ENCODE data around the gene PTPRJ. TPM values are rescaled to one million over a fixed set of nuclear protein-coding genes. Genes with fewer than 3 reads are reported as not detected.

PTPRJ gene
- polyA plus RNA-seq, 3 donors = 10.0 to 36.4 (median 14.6) TPM

DNA sequence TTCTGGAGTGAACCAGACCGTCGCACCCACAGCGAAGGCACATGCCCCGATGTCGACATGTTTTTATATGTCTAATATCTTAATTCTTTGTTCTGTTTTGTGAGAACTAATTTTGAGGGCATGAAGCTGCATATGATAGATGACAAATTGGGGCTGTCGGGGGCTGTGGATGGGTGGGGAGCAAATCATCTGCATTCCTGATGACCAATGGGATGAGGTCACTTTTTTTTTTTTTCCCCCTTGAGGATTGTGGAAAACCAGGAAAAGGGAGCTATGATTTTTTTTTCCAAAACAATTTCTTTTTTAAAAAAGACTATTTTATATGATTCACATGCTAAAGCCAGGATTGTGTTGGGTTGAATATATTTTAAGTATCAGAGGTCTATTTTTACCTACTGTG is 187.0 kb downstream of the PTPRJ start:
- H2AFZ ChIP-seq (ENCODE audit: insufficient read depth, low read depth, low read length, poor library complexity, severe bottlenecking) = no peak overlapping the region
- WGBS (ENCODE audit: insufficient coverage) = 100% methylated on average over 5 of the region's 6 CpGs
- DNase-seq = no peak
- H3K9ac ChIP-seq (ENCODE audit: insufficient read depth, low read length, poor library complexity, severe bottlenecking) = no peak overlapping the region
- Mint-ChIP-seq H3K27ac (no peak overlapping the region), H3K36me3 (peaks cover 67 to 80% of the 10 kb centered on the region in 2 donors), H3K9me3 (peaks cover 0 to 2% (median 0%) of the 10 kb centered on the region in 7 donors), H3K4me3 (no peak overlapping the region), H3K27me3 (ENCODE audit: low read depth in 3 of 3) (no peaks in the 10 kb centered on the region), H3K4me1 (peaks cover 28% of the 10 kb centered on the region)
- no peaks in the 10 kb centered on the region for H3K79me2 ChIP-seq (ENCODE audit: insufficient read depth, low read length)
- TF ChIP-seq, protein P1, sequence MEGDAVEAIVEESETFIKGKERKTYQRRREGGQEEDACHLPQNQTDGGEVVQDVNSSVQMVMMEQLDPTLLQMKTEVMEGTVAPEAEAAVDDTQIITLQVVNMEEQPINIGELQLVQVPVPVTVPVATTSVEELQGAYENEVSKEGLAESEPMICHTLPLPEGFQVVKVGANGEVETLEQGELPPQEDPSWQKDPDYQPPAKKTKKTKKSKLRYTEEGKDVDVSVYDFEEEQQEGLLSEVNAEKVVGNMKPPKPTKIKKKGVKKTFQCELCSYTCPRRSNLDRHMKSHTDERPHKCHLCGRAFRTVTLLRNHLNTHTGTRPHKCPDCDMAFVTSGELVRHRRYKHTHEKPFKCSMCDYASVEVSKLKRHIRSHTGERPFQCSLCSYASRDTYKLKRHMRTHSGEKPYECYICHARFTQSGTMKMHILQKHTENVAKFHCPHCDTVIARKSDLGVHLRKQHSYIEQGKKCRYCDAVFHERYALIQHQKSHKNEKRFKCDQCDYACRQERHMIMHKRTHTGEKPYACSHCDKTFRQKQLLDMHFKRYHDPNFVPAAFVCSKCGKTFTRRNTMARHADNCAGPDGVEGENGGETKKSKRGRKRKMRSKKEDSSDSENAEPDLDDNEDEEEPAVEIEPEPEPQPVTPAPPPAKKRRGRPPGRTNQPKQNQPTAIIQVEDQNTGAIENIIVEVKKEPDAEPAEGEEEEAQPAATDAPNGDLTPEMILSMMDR (IDR thresholded peaks at IDR 0.05) = no peak
- peaks cover 22 to 25% of the 10 kb centered on the region in 2 donors for H3K4me1 ChIP-seq (ENCODE audit: control insufficient read depth in 1 of 2, insufficient read depth in 2 of 2, low read length in 2 of 2)
- H3K4me2 ChIP-seq (replicated peaks; ENCODE audit: extremely low read depth, low read length, poor library complexity, severe bottlenecking) = no peak overlapping the region
- H3K4me3 ChIP-seq (replicated peaks in 1 of 3; ENCODE audit: low read depth in 2 of 3, low read length in 3 of 3) = no peak overlapping the region
- peaks cover 66% of the 10 kb centered on the region for H4K20me1 ChIP-seq (ENCODE audit: insufficient read depth, low read length)
- no peaks in the 10 kb centered on the region for H3K27me3 ChIP-seq (ENCODE audit: control insufficient read depth in 2 of 2, insufficient read depth in 2 of 2, low read length in 2 of 2)
- H3K9me3 ChIP-seq (replicated peaks in 1 of 2; ENCODE audit: control insufficient read depth in 1 of 2, insufficient read depth in 1 of 2, low read length in 2 of 2) = no peaks in the 10 kb centered on the region
- H3K27ac ChIP-seq (ENCODE audit: low read depth in 1 of 2, low read length in 2 of 2) = no peak overlapping the region
- H3K36me3 ChIP-seq (replicated peaks in 1 of 2; ENCODE audit: control insufficient read depth in 1 of 2, insufficient read depth in 2 of 2, low read length in 2 of 2) = peaks cover 65 to 69% of the 10 kb centered on the region in 2 donors
- intact Hi-C loops (cut with micrococcal nuclease) = no loop called here

DNA sequence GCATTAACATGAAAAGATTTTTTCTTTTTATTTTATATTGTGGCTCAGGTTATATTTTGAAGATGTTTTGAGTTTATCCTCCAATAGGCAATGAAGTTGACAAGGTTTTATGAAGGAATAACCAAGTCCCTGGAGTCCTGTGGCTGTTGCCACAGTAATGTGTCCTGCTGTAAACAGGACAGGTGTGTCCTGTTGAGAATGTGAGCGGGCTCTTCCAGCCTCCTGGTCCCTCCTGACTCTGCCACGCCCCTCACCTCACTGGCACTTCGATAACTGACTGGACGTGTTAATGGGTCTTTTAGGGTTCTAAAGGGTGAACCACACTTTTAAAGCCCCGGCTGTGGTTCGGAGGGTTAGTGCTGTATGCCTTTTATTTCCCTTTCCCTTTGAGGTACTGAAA is 188.5 kb downstream of the PTPRJ start:
- no peaks in the 10 kb centered on the region for H3K79me2 ChIP-seq (ENCODE audit: insufficient read depth, low read length)
- H3K4me3 Mint-ChIP-seq = no peak overlapping the region
- TF ChIP-seq, protein P1 (IDR thresholded peaks at IDR 0.05) = no peak
- no peak for DNase-seq
- H3K4me1 Mint-ChIP-seq = peaks cover 31% of the 10 kb centered on the region
- H2AFZ ChIP-seq (ENCODE audit: insufficient read depth, low read depth, low read length, poor library complexity, severe bottlenecking) = no peak overlapping the region
- H3K4me2 ChIP-seq (replicated peaks; ENCODE audit: extremely low read depth, low read length, poor library complexity, severe bottlenecking) = no peak overlapping the region
- intact Hi-C loops (cut with micrococcal nuclease) = no loop called here
- H3K27ac ChIP-seq (ENCODE audit: low read depth in 1 of 2, low read length in 2 of 2) = no peak overlapping the region
- peak overlapping the region in 1 of 7 donors; percentile 21 for H3K27ac Mint-ChIP-seq
- no peaks in the 10 kb centered on the region for H3K9me3 ChIP-seq (replicated peaks in 1 of 2; ENCODE audit: control insufficient read depth in 1 of 2, insufficient read depth in 1 of 2, low read length in 2 of 2)
- H3K36me3 ChIP-seq (replicated peaks in 1 of 2; ENCODE audit: control insufficient read depth in 1 of 2, insufficient read depth in 2 of 2, low read length in 2 of 2) = peaks cover 51 to 55% of the 10 kb centered on the region in 2 donors
- peaks cover 0 to 3% (median 0%) of the 10 kb centered on the region in 3 donors for H3K27me3 Mint-ChIP-seq (ENCODE audit: low read depth in 3 of 3)
- H3K27me3 ChIP-seq (ENCODE audit: control insufficient read depth in 2 of 2, insufficient read depth in 2 of 2, low read length in 2 of 2) = no peaks in the 10 kb centered on the region
- H3K4me3 ChIP-seq (replicated peaks in 1 of 3; ENCODE audit: low read depth in 2 of 3, low read length in 3 of 3) = no peak overlapping the region
- H3K9ac ChIP-seq (ENCODE audit: insufficient read depth, low read length, poor library complexity, severe bottlenecking) = no peak overlapping the region
- peaks cover 22 to 25% of the 10 kb centered on the region in 2 donors for H3K4me1 ChIP-seq (ENCODE audit: control insufficient read depth in 1 of 2, insufficient read depth in 2 of 2, low read length in 2 of 2)
- H3K36me3 Mint-ChIP-seq = peaks cover 53 to 72% of the 10 kb centered on the region in 2 donors
- peaks cover 63% of the 10 kb centered on the region for H4K20me1 ChIP-seq (ENCODE audit: insufficient read depth, low read length)
- peaks cover 0 to 2% (median 0%) of the 10 kb centered on the region in 7 donors for H3K9me3 Mint-ChIP-seq
- 94% methylated on average over 2 of the region's 6 CpGs for WGBS (ENCODE audit: insufficient coverage)
